Naive thymus-derived CD4-positive, alpha-beta T cell (primary cell): ENCODE measurements around the gene SDF2. TPM values are rescaled to one million over a fixed set of nuclear protein-coding genes. Genes with fewer than 3 reads are reported as not detected.
"Not testable (repeated sequence)": the region's sequence is repeated elsewhere in the genome, so short reads cannot be mapped to it uniquely, and the experiment has no call there.

Experiments
- ATAC-seq: fragments of 150-1000 bp; cut with Tn5 transposase; 2 replicates; pipeline ENCODE4 v1.10.0; 2021; ENCODE audit warnings: mild to moderate bottlenecking, moderate library complexity
- CTCF ChIA-PET: fragments of 350-600 bp; sonication (Branson Sonifier 250); formaldehyde crosslinking; loops from one replicate; lab custom pipeline; 2021; ENCODE audit warnings: antibody characterized with exemption; lab: Charles Lee
- POLR2A ChIA-PET: fragments of 350-600 bp; sonication (Branson Sonifier 250); formaldehyde crosslinking; loops from one replicate; lab custom pipeline; 2021; ENCODE audit warnings: antibody characterized with exemption, inconsistent platforms; lab: Charles Lee
- DNase-seq, 9 donors: peaks; one replicate each; pipeline versions ENCODE4 v3.0.0 to v3.0.0-alpha.2; 2020 to 2022; ENCODE audit warnings: mixed read lengths in 1 of 9
- H3K27ac ChIP-seq: one replicate; pipeline ENCODE4 v1.7.0; 2013; ENCODE audit warnings: mild to moderate bottlenecking, low read depth, low read length, moderate library complexity
- H3K27me3 ChIP-seq, 2 donors: one replicate each; pipeline ENCODE4 v1.7.0; 2013; ENCODE audit warnings: low read length in 2 of 2, mild to moderate bottlenecking in 2 of 2, moderate library complexity in 2 of 2; ENCODE audit not compliant: control insufficient read depth in 2 of 2, insufficient read depth in 2 of 2
- H3K36me3 ChIP-seq, 3 experiments: 1 replicate in 2 of 3; 2 replicates in 1 of 3; pipeline ENCODE4 v1.7.0; 2013; ENCODE audit warnings: low read length in 3 of 3, mild to moderate bottlenecking in 3 of 3, moderate library complexity in 1 of 3; ENCODE audit not compliant: insufficient read depth in 3 of 3, control insufficient read depth in 2 of 3
- H3K4me1 ChIP-seq, 2 donors: one replicate each; pipeline ENCODE4 v1.7.0; 2013; ENCODE audit warnings: low read length in 2 of 2, mild to moderate bottlenecking in 2 of 2, moderate library complexity in 1 of 2; ENCODE audit not compliant: control insufficient read depth in 2 of 2, insufficient read depth in 2 of 2
- H3K4me3 ChIP-seq: 2 replicates; pipeline ENCODE4 v1.7.0; 2013; ENCODE audit warnings: mild to moderate bottlenecking, low read length
- H3K9me3 ChIP-seq, 3 experiments: 1 replicate in 2 of 3; 2 replicates in 1 of 3; pipeline ENCODE4 v1.7.0; 2013; ENCODE audit warnings: low read length in 3 of 3; ENCODE audit not compliant: control insufficient read depth in 2 of 3
- H3K27ac Mint-ChIP-seq, 9 donors: one replicate each; pipeline ENCODE4 v1.8.0; 2020 to 2022; ENCODE audit warnings: mixed read lengths in 9 of 9, mild to moderate bottlenecking in 8 of 9, moderate library complexity in 5 of 9, inconsistent platforms in 2 of 9
- H3K27me3 Mint-ChIP-seq, 5 donors: one replicate each; pipeline ENCODE4 v1.8.0; 2021 to 2022; ENCODE audit warnings: mixed read lengths in 5 of 5, mild to moderate bottlenecking in 1 of 5
- H3K36me3 Mint-ChIP-seq, 5 donors: one replicate each; pipeline ENCODE4 v1.8.0; 2020 to 2022; ENCODE audit warnings: mixed read lengths in 5 of 5, mild to moderate bottlenecking in 3 of 5, inconsistent platforms in 1 of 5
- H3K4me1 Mint-ChIP-seq, 7 donors: one replicate each; pipeline ENCODE4 v1.8.0; 2020 to 2022; ENCODE audit warnings: mixed read lengths in 7 of 7, mild to moderate bottlenecking in 3 of 7, inconsistent platforms in 1 of 7
- H3K4me3 Mint-ChIP-seq, 10 donors: one replicate each; pipeline ENCODE4 v1.8.0; 2020 to 2022; ENCODE audit warnings: mild to moderate bottlenecking in 10 of 10, mixed read lengths in 10 of 10, moderate library complexity in 6 of 10, inconsistent platforms in 2 of 10
- H3K9me3 Mint-ChIP-seq, 11 donors: one replicate each; pipeline ENCODE4 v1.8.0; 2020 to 2022; ENCODE audit warnings: mixed read lengths in 11 of 11, mild to moderate bottlenecking in 4 of 11, inconsistent platforms in 1 of 11, moderate library complexity in 1 of 11
- intact Hi-C, 2 donors: fragments of 100-400 bp; cut with micrococcal nuclease; formaldehyde crosslinking; loops; one replicate each; pipeline ENCODE4 v1.15.1; 2023
- polyA plus RNA-seq, 2 donors: library from polyadenylated mRNA; unstranded; fragments of 300-500 nt; fragmentation: Illumina TruSeq; gene quantifications; one replicate each; pipeline ENCODE4 v1.2.3, GENCODE V29; 2021
- total RNA-seq, 6 experiments: library from RNA in 5 of 6; stranded (reverse) in 5 of 6; gene quantifications; 1 replicate in 5 of 6; 2 replicates in 1 of 6; pipeline ENCODE4 v1.2.3 and lab custom pipeline; 2021 to 2026

Gene SDF2
- total and polyA plus RNA-seq, 7 experiments from 2014 or later = 28.6 to 85.2 (median 47.3) TPM

DNA sequence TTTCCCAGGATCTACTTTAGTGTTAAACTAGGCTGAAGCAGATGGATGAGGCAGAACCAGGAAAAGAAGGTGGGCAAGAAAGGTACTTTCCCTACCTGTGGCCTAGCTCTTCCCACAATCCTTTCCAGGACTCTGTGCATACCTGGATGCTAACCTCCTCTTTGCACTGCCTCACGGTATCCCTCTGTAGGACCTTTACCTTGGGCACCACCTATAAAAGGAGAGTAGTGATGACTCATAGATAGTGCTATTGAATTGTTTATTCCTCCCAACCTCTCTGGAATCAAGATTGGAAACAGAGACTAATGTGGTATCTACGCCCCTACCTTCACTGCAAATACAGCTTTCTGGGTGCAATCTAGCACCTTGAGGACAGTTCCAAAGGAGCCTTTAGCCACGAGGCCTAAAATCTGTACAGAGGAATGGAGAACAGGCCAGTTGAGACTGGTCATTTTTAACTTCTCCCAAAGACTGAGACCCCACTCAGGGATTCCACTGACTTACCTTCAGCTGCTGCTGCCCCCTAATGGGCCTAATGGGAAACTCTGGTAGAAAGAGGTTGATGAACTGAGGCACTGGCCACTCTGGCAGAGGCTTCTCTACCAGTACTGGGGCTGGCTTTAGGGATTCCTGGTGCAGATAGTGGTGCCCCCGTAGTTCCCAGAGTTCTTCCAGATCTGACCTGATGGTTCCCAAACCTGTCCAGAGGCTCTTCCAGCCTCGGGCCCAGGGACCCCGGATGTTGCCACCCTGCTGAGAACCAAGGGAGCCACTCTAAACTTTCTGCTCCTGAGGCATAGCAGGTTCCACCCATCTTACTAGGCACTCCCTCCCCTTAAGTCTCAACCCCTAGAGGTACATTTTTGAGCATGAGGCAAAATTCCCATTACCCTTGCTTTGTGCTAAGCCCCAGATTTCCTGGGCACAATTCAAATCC lies 48.5 kb downstream of the SDF2 start:
- no peak overlapping the region for H3K4me3 ChIP-seq
- no peak overlapping the region for H3K4me3 Mint-ChIP-seq
- no peaks in the 10 kb centered on the region for H3K9me3 Mint-ChIP-seq
- H3K27ac ChIP-seq = no peak overlapping the region
- peak overlapping the region in 6 of 9 donors; percentile 38 to 75 (median 64) for H3K27ac Mint-ChIP-seq
- ATAC-seq = peak; percentile 70
- peaks cover 5 to 44% (median 29%) of the 10 kb centered on the region in 3 experiments for H3K36me3 ChIP-seq
- ChIA-PET CTCF (interaction anchor here (0.7 to 3.5 kb wide), 10 partner anchors 13 to 120 kb away, joined by 3 to 19 read pairs (median 4); partner anchors contain the start of gene PIGS), POLR2A (interaction anchor here (1.0 to 1.4 kb wide), 2 partner anchors 13 to 41 kb away, joined by 3 to 5 read pairs; partner anchors contain the start of genes PIGS and SPAG5)
- no peaks in the 10 kb centered on the region for H3K27me3 ChIP-seq
- peaks cover 6 to 30% (median 13%) of the 10 kb centered on the region in 5 donors for H3K36me3 Mint-ChIP-seq
- H3K4me1 Mint-ChIP-seq = peaks cover 6 to 19% (median 10%) of the 10 kb centered on the region in 7 donors
- intact Hi-C loops = loop anchor here (1.0 to 5.0 kb wide), 5 partner anchors 14 to 119 kb away; partner anchors contain the start of genes ALDOC (in 1 of the 2) and SPAG5 (in 1 of the 2)
- no peaks in the 10 kb centered on the region for H3K4me1 ChIP-seq
- no peaks in the 10 kb centered on the region for H3K9me3 ChIP-seq
- DNase-seq = peak in 7 of 9 donors; percentile 27 to 45 (median 41)
- no peaks in the 10 kb centered on the region for H3K27me3 Mint-ChIP-seq

GRCh38 chr17:28612531-28612930 lies 49.2 kb downstream of the SDF2 start:
- H3K4me1 ChIP-seq = no peaks in the 10 kb centered on the region
- no peaks in the 10 kb centered on the region for H3K27me3 ChIP-seq
- peaks cover 5 to 29% (median 13%) of the 10 kb centered on the region in 5 donors for H3K36me3 Mint-ChIP-seq
- ChIA-PET CTCF (interaction anchor here (0.7 to 3.5 kb wide), 8 partner anchors 12 to 120 kb away, joined by 3 to 19 read pairs (median 4); partner anchors contain the start of gene PIGS), POLR2A (interaction anchor here (1.0 to 1.4 kb wide), 2 partner anchors 13 to 41 kb away, joined by 3 to 5 read pairs; partner anchors contain the start of genes PIGS and SPAG5)
- DNase-seq (no peak), ATAC-seq (no peak)
- H3K27ac ChIP-seq = no peak overlapping the region
- no peaks in the 10 kb centered on the region for H3K9me3 ChIP-seq
- H3K36me3 ChIP-seq = peaks cover 5 to 40% (median 26%) of the 10 kb centered on the region in 3 experiments
- no peaks in the 10 kb centered on the region for H3K27me3 Mint-ChIP-seq
- intact Hi-C loops = loop anchor here in 1 of 2 donors (5.0 kb wide), 1 partner anchor 35 kb away; the partner anchor contains the start of gene ALDOC
- H3K27ac Mint-ChIP-seq = peak overlapping the region in 7 of 9 donors; percentile 3 to 84 (median 57)
- H3K9me3 Mint-ChIP-seq = no peaks in the 10 kb centered on the region
- H3K4me3 ChIP-seq = no peak overlapping the region
- peaks cover 6 to 19% (median 10%) of the 10 kb centered on the region in 7 donors for H3K4me1 Mint-ChIP-seq
- H3K4me3 Mint-ChIP-seq = no peak overlapping the region

DNA sequence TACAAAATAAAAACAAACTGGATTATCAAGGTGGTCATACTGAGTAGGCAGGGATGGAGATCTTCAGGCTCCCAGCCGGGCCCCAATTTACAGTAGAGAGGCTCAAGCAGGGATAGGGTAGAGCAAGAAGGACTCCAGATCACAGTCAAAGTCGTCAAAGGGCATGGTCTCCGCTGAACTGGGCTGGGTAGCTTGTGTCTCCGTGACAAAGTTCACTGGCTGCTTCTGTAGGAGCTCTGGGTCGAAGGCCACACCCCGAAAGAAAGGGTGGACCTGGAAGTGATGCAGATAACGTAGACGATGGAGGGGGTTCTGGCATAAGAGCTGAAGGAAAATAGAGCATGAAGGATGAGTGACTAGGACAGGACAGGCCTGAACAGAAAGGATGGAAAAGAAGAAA lies 51.3 kb downstream of the SDF2 start:
- H3K4me3 Mint-ChIP-seq = no peak overlapping the region
- no peaks in the 10 kb centered on the region for H3K27me3 ChIP-seq
- no peaks in the 10 kb centered on the region for H3K9me3 ChIP-seq
- H3K27ac ChIP-seq = no peak overlapping the region
- DNase-seq = no peak
- H3K36me3 Mint-ChIP-seq = peaks cover 0 to 14% (median 4%) of the 10 kb centered on the region in 5 donors
- no peaks in the 10 kb centered on the region for H3K9me3 Mint-ChIP-seq
- CTCF ChIA-PET = interaction anchor here (0.6 to 3.5 kb wide), 5 partner anchors 10 to 115 kb away, joined by 3 to 13 read pairs (median 3); no protein-coding TSS in a partner anchor
- no peaks in the 10 kb centered on the region for H3K4me1 ChIP-seq
- H3K27me3 Mint-ChIP-seq = no peaks in the 10 kb centered on the region
- POLR2A ChIA-PET = interaction anchor here (0.7 to 2.0 kb wide), 5 partner anchors 11 to 63 kb away, joined by 3 to 8 read pairs (median 3); partner anchors contain the start of gene ALDOC
- intact Hi-C loops = loop anchor here in 1 of 2 donors (5.0 kb wide), 1 partner anchor 33 kb away; the partner anchor contains the start of gene ALDOC
- no peak for ATAC-seq
- H3K4me1 Mint-ChIP-seq = peaks cover 6 to 19% (median 10%) of the 10 kb centered on the region in 7 donors
- H3K36me3 ChIP-seq = peaks cover 1 to 18% (median 5%) of the 10 kb centered on the region in 3 experiments
- peak overlapping the region in 1 of 9 donors; percentile 13 for H3K27ac Mint-ChIP-seq
- no peak overlapping the region for H3K4me3 ChIP-seq

GRCh38 chr17:28604031-28604430 lies 57.7 kb downstream of the SDF2 start:
- H3K36me3 ChIP-seq, H3K27me3 ChIP-seq, H3K27me3 Mint-ChIP-seq, H3K27ac ChIP-seq, POLR2A ChIA-PET, H3K36me3 Mint-ChIP-seq, CTCF ChIA-PET, H3K4me1 Mint-ChIP-seq, H3K9me3 ChIP-seq, H3K27ac Mint-ChIP-seq, H3K4me1 ChIP-seq, intact Hi-C loops, H3K4me3 ChIP-seq, DNase-seq, H3K4me3 Mint-ChIP-seq, H3K9me3 Mint-ChIP-seq, ATAC-seq: not testable (repeated sequence)

GRCh38 chr17:28599311-28600184 lies 62.2 kb downstream of the SDF2 start:
- DNase-seq (peak in 6 of 9 donors; percentile 51 to 75 (median 67)), ATAC-seq (peak; percentile 73)
- POLR2A ChIA-PET = interaction anchor here (0.6 to 11.4 kb wide), 18 partner anchors 9 to 353 kb away, joined by 3 to 172 read pairs (median 4); partner anchors contain the start of genes ALDOC, BLTP2, PIGS and POLDIP2
- Histone ChIP-seq H3K36me3 (no peaks in the 10 kb centered on the region), H3K4me3 (peak overlapping the region; percentile 93), H3K4me1 (peaks cover 8 to 10% of the 10 kb centered on the region in 2 donors), H3K27ac (peak overlapping the region; percentile 97), H3K9me3 (no peaks in the 10 kb centered on the region), H3K27me3 (no peaks in the 10 kb centered on the region)
- no peaks in the 10 kb centered on the region for H3K27me3 Mint-ChIP-seq
- peaks cover 18 to 25% (median 21%) of the 10 kb centered on the region in 7 donors for H3K4me1 Mint-ChIP-seq
- no peaks in the 10 kb centered on the region for H3K9me3 Mint-ChIP-seq
- CTCF ChIA-PET = interaction anchor here (0.9 to 1.2 kb wide), 3 partner anchors 11 to 28 kb away, joined by 3 to 8 read pairs (median 3); partner anchors contain the start of gene PIGS
- peak overlapping the region; percentile 96 to 99 (median 98) for H3K27ac Mint-ChIP-seq
- peak overlapping the region; percentile 88 to 99 (median 94) for H3K4me3 Mint-ChIP-seq
- peaks cover 0 to 6% (median 0%) of the 10 kb centered on the region in 5 donors for H3K36me3 Mint-ChIP-seq
- intact Hi-C loops = loop anchor here (1.0 to 5.0 kb wide), 15 partner anchors 14 to 353 kb away; partner anchors contain the start of genes PIGS (in 2 of the 2), SUPT6H (in 2 of the 2), UNC119 (in 2 of the 2) and ALDOC (in 1 of the 2)
